ENCODE data around the gene PLXNA4. TPM values are rescaled to one million over a fixed set of nuclear protein-coding genes. Genes with fewer than 3 reads are reported as not detected.

PLXNA4 gene
- total and polyA plus RNA-seq, 9 of the 15 experiments (the other 6 are each of a cell fraction or from before 2014, with no cell fraction given) = under 0.01 to 0.09 TPM; not detected in 7

GRCh38 chr7:132504852-132505251, 71.4 kb downstream of the PLXNA4 start (continued):
- TF ChIP-seq PKNOX1 (IDR thresholded peaks at IDR 0.05) (no peak), THRA (IDR thresholded peaks at IDR 0.05) (no peak), PYGO2 (tag; IDR thresholded peaks at IDR 0.05) (no peak), XRCC5 (IDR thresholded peaks at IDR 0.05; ENCODE audit: low read depth, low read length) (no peak), SRSF1 (IDR thresholded peaks at IDR 0.05; ENCODE audit: low read depth, low read length) (no peak), RBM17 (IDR thresholded peaks at IDR 0.05; ENCODE audit: borderline replicate concordance, low read depth, low read length) (no peak), HBP1 (CRISPR knock-in tag; IDR thresholded peaks at IDR 0.05) (no peak), ZNF212 (CRISPR knock-in tag; IDR thresholded peaks at IDR 0.05) (no peak), ZNF184 (CRISPR knock-in tag; IDR thresholded peaks at IDR 0.05) (no peak), ZNF143 (CRISPR knock-in tag; IDR thresholded peaks at IDR 0.05) (no peak), ILK (tag; IDR thresholded peaks at IDR 0.05; ENCODE audit: borderline replicate concordance, low read depth) (no peak), SMAD4 (CRISPR knock-in tag; conservative IDR thresholded peaks at IDR 0.05) (no peak), ELF1 (tag; IDR thresholded peaks at IDR 0.05) (no peak), RREB1 (CRISPR knock-in tag; IDR thresholded peaks at IDR 0.05) (no peak), SMAD2 (IDR thresholded peaks at IDR 0.05; ENCODE audit: low read depth, low read length) (no peak), SAFB (IDR thresholded peaks at IDR 0.05; ENCODE audit: borderline replicate concordance, low read depth, low read length) (no peak), BRF2 (IDR thresholded peaks at IDR 0.05; ENCODE audit: borderline replicate concordance, insufficient read depth, insufficient read length) (no peak)
